ENCODE data around the gene ADPGK. TPM values are rescaled to one million over a fixed set of nuclear protein-coding genes. Genes with fewer than 3 reads are reported as not detected.
A peak's percentile ranks its signal among the peaks of the same experiment; 100 is the strongest.
"Not testable (repeated sequence)": the region's sequence is repeated elsewhere in the genome, so short reads cannot be mapped to it uniquely, and the experiment has no call there.

ADPGK gene
- polyA plus RNA-seq, 4 donors, result 51.0 to 62.2 (median 55.3) TPM

DNA sequence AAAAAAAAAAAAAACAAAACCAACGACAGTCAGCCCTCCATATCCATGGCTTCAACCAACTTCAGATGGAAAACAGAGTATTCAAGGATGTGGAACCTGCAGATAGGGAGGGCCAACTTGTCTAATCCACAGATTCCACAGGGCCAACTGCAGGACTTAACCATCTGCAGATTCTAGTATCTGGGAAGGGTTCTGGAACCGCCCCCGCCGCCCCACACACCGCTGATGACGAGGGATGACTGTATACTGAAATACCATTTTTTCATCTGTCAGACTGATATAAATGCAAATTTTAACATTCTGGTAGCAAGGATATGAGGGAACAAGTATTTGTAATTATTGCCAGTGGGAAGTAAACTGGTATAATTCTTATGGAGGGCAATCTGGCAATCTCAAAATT, 29.5 kb downstream of the ADPGK start:
- DNase-seq (ENCODE audit: low read depth in 4 of 4, low spot score in 3 of 4), result no peak

DNA sequence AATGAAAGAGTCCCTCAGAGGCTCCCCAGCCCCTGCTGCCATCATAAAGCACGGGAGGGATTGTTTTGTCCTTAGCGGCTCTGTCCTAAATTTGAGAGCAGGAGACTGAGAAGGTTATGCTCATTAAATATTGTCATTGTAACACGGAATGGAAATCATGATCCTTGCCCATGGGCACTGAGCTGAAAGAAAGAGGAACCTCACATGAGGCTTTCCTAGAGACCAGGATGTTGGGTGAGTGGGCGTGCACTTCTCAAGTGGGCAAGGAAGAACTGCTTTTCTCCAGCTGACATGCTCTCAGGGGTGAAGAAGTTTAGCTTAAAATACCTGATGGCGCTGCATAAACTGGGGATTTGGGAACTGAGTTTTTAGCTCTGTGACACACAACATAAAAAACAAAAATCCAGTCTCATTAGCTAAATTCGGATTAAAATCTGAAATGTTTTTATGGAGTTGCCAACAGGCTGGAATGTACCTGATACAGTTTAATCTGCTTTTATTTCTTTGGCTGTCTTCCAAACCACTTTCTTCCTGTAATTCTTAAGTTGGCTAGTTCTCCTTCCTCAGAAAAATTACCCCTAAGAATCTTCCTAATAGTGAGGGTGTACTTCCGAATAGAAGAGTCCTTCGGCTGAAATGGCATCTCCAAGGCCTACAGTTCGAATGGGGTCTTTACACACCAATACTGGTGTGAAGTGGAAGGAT, 31.7 kb downstream of the ADPGK start:
- DNase-seq (ENCODE audit: low read depth in 4 of 4, low spot score in 3 of 4), result no peak

DNA sequence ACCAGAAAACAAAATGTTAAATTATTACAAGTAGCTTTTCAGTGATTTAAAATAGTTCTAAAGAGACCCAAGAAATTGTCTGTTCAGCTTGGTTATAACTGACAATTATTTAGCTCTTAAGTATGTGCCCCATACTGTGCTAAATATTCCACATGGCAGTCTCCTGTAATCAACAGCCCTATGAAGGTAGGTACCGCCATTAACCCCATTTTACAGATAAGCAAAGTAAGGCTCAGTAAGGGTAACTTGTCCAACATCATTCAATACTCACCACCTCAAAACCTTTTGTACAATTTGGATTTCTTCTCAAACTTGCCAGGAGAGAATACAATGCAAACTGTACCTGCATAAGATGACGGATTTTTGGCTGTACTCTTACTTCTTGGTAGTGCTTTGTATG, 33.9 kb downstream of the ADPGK start:
- DNase-seq (ENCODE audit: low read depth in 4 of 4, low spot score in 3 of 4), result no peak

DNA sequence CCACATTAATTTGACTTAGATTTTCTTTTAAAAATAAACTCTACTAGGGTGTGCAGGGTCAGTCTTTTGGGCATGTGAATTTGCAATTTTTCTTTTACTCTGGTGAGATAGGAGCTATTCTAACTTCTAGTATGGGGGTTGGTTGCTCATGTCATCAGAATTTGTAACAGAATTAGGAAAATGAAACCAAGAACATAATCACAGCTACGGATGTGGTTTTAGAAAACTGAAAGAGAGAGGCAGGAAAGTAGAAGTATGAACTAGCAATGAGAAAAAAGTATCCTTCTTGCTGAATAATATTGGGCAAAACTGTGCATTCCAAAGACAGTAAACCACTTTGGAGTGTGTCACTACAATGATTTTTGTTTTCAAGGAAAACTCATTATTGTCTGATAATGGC, 43.3 kb downstream of the ADPGK start:
- DNase-seq (ENCODE audit: low read depth in 4 of 4, low spot score in 3 of 4), result no peak

DNA sequence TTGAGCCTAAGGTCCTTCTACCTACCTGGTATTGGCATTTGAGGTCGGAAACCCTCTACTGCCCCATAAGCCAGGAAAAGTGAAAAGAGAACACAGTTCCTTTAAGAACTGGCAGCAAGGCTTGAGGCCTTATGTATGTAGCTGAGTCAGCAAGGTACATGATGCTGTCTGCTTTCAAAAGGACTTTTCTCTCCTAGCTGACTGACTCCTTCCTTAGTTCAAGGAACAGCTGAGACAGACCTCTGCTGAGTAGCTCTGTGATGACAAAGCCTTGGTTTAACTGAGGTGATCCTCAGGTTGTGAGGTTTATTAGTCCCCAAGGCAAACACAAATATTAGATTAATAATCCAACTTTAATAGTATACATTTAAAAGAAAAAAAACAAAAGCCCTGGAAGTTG, 45.8 kb downstream of the ADPGK start:
- no peak for DNase-seq (ENCODE audit: low read depth in 4 of 4, low spot score in 3 of 4)

DNA sequence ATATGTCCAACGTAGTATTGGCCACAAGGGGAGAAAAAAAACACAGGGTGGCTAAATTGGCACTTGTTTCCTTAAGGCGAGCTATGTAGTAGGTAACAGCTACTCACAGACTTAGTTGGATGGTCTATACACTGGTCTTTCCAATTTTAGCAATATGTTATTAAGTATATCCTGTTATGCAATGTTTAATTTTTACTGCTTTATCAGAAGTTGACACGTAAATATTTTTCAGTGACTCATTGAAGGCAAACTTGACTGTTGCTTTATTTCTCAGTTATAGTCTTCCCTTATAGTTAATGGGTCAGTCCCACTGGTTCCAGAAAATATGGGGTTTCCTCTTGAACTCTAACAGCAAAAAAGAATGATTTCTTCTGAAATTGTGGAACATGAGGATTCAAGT, 46.5 kb downstream of the ADPGK start:
- no peak for DNase-seq (ENCODE audit: low read depth in 4 of 4, low spot score in 3 of 4)

DNA sequence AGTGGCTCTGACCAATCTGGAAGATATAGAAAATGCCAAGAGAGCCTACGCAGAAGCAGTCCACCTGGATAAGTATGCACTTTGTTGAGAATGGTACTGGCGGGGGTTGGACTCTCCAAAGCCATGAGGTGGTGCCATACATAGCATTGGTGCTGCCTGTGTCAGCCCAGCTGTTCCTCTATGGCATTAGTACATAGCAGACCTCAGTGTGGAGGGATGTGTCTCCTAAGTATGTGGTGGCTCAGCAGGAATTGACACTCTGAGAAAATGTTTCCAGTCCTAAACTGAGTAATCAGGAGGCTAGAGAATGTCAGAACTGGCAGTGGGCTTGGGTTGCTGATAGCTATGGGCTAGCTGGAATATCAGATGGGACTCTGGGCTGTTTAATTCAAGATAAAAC, 48.4 kb downstream of the ADPGK start:
- no peak for DNase-seq (ENCODE audit: low read depth in 4 of 4, low spot score in 3 of 4)

DNA sequence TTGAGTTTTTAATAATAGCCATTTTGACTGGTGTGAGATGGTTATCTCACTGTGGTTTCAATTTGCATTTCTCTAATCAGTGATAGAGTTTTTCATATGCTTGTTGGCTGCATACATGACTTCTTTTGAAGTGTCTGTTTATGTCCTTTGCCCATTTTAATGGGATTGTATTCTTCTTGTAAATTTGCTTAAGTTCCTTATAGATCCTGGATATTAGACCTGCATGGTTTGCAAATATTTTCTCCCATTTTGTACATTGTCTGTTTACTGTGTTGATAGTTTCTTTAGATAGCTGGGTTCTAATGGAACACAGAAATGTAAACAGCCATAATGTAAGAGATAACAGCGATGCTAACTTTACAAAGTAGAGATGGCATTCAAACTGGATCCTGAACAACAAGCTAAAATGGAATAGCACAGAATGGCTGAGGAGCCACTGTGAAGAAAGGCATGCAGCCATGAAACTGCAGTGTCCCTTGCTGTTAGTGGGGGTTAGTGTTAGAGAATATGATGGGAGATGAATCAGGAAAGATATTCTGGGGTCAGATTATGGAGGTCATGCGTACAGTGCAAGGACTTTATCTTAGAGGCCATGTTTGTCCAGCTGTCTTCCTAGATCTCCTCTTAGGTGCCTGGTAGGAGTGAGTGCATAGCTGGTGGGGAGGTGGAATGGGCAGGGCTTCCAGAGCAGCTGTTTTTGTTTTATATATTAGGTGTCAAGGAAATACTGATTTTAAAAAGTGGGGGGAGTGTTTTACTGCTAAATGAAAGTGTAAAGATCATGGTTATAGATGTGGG, 49.4 kb downstream of the ADPGK start:
- no peak for DNase-seq (ENCODE audit: low read depth in 4 of 4, low spot score in 3 of 4)

DNA sequence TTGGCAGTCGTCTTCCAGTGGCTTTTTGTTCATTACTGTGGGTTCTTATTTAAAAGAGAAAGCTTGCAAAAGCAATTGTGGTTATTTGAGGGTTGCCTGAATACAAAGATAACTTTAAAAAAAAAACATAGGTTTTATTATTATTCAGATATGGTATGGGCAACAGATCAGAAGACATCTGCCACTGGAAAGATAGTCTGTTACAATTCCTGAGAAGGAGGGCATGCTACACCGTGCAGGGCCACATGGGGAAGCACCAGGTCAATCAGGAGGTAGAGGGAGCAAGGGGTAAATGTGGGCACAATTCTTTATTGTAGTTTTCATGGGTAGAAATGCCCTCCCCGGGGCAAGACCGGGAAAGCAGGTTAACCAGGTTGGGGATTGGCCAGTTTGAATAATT, 51.0 kb downstream of the ADPGK start:
- no peak for DNase-seq (ENCODE audit: low read depth in 4 of 4, low spot score in 3 of 4)

DNA sequence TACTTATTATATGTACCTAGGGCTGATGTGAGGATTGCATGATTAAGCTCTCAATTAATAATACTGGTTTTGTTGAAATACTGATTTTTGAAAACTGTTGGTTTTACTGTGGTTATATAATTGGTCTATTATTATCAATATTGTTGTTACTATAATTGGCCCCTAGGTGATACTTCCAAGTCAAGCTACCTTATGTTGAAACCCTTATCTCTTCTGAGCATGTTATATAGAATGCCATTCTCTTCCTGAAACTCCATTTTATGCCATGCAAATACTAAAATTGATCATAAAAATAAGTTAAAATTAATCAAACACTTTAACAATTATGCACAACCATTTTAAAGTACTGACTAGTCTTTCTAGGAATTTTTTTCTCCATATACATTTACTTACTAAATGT, 51.5 kb downstream of the ADPGK start:
- DNase-seq (ENCODE audit: low read depth in 4 of 4, low spot score in 3 of 4), result no peak

DNA sequence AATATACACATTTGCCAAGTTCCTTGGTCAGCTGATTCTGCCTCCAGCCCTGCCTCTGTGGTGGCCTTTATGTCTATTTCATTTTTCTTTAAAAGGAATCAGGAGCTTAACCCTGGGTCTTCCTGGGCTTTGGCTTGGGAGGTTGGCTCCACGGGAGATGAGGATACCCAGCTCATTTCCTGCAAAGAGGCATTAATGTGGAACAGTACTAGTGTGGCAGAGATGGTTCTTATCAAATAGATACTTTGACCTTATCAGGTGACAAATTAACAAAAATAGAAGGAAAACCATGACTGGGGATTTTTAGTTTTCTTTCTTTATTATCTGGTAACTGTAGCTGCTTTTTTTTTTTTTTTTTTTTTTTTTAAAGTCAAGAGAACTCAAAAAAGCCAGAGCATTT, 54.7 kb downstream of the ADPGK start:
- DNase-seq (ENCODE audit: low read depth in 4 of 4, low spot score in 3 of 4), result no peak

DNA sequence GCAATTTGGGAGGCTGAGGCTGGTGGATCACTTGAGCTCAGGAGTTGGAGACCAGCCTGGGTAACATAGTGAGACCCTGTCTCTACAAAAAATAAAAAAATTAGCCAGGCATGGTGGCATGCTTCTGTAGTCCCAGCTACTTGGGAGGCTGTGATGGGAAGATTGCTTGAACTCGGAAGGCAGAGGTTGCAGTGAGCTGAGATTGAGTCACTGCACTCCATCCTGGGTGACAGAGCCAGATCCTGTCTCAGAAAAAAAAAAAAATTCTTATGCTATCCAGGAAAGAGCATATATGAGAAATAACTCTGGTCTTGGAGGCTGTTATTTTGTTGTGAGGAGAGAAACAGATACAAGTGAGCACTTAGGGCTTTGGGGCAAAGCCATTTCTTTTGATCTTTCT, 55.3 kb downstream of the ADPGK start:
- DNase-seq (ENCODE audit: low read depth in 4 of 4, low spot score in 3 of 4), result not testable (repeated sequence)

DNA sequence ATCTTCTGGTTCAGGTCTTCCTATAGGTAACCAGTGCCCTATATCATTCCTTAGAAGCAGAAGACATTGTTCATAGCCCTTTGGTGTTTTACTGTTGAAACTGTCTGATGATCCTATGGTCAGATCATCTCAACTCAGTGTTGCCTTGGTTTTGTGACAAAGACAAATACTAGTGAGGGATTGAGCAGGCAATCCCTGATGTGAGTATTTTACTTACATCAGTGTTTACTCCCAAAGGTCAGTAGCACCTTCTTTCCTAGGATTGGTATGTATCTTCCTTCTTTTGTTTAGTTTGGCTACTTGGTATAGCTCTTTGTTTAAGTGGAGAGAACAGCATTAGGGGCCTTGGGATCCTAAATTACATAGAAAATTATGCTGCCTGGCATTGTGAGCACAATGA, 56.4 kb downstream of the ADPGK start:
- DNase-seq (ENCODE audit: low read depth in 4 of 4, low spot score in 3 of 4), result no peak

DNA sequence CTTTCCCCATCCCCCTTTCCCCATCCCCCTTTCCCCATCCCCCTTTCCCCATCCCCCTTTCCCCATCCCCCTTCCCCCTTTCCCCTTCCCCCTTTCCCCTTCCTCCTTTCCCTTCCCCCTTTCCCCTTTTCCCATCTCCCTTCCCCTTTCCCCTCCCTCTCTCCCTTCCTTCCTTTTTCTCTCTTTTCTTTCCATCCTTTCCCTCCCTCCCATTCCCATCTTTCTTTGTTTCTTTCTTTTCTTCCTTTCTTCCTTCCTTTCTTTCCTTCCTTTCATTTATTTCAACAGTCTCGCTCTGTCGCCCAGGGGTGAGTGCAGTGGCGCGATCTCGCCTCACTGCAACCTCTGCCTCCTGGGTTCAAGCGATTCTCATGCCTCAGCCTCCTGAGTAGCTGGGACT, 57.7 kb downstream of the ADPGK start:
- not testable (repeated sequence) for DNase-seq (ENCODE audit: low read depth in 4 of 4, low spot score in 3 of 4)

DNA sequence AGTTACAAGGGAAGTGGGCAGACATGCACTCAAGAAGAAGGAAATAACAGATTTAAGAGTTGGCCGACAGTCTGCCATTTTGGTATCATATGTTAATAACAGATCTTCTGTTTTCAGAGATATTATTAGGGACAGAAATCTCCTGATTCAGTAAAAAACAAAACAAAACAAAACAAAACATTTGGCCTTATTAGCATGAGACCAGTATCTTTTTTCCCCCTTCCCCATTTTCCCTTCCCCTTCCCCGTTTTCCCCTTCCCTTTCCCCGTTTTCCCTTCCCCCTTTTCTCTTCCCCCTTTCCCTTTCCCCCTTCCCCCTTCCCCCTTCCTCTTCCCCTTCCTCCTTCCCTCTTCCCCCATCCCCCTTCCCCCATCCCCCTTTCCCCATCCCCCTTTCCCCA, 58.1 kb downstream of the ADPGK start:
- DNase-seq (ENCODE audit: low read depth in 4 of 4, low spot score in 3 of 4), result no peak

DNA sequence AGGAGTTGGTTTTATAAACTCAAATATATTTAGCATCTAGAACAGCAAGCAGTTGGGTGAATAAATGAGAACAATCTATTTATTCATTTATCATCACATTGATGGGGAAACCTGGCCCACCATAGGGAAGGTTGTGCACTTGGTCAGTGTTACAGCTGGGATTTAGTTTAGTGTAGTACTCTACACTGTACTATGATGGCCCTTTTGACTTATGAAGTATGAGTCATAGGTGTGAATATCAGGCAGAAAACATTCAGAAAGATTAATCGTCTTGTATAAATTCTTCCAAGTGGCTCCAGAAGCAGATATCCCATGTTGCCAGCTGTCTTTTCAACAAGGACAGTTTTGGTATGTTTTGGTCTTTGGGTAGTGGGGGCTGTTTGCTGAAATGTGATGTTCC, 59.5 kb downstream of the ADPGK start:
- no peak for DNase-seq (ENCODE audit: low read depth in 4 of 4, low spot score in 3 of 4)

DNA sequence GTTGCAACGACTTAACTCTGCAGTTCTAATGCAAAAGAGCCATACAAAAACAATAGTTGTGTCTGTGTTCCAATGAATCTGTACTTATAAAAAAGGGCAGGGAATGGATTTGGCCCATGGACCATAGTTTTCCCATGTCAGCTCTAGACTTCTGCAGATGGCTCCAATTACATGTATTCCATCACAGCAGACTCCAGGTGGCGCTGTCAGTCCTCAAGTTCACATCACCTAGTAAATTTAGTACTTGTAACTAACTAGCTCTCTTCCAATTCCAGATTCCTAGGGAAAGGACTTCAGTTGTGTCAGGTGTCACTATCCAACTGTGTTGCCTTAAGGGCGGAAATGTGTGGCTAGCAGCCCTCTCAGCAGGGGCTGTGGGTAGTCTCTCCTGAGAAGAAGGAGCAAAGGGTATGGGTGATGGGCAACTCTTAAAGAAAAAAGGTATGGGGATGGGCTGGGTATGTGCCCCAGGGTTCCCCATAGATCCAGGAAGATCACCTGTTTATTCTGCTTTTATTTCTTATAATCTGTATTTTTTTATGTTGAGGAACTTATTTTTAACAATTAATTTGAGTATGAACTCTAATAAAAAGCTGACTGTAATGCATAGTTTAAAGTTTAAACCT, 61.4 kb downstream of the ADPGK start:
- DNase-seq (ENCODE audit: low read depth in 4 of 4, low spot score in 3 of 4), result peak; percentile 14 to 40 (median 22)

DNA sequence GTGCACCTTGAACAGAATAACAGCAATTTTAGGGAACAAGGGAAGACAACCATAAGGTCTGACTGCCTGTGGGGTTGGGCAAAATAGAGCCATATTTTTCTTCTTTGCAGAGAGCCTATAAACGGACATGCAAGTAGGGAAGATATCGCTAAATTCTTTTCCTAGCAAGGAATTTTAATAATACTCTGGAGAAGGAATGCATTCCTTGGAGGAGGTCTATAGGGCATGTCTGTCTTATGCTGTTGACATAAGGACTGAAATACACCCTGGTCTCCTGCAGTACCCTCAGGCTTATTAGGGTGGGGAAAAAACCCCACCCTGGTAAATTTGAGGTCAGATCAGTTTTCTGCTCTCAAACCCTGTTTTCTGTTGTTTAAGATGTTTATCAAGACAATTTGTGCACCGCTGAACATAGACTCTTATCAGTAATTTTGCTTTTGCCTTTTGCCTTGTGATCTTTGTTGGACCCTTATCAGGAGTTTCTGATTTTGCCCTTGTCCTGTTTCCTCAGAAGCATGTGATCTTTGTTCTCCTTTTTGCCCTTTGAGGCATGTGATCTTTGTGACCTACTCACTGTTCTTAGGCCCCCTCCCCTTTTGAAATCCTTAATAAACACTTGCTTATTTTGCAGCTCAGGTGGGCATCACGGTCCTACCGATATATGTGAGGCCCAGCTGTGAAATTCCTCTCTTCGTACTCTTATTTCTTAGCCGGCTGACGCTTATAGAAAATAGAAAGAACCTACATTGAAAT, 74.8 kb downstream of the ADPGK start:
- not testable (repeated sequence) for DNase-seq (ENCODE audit: low read depth in 4 of 4, low spot score in 3 of 4)

DNA sequence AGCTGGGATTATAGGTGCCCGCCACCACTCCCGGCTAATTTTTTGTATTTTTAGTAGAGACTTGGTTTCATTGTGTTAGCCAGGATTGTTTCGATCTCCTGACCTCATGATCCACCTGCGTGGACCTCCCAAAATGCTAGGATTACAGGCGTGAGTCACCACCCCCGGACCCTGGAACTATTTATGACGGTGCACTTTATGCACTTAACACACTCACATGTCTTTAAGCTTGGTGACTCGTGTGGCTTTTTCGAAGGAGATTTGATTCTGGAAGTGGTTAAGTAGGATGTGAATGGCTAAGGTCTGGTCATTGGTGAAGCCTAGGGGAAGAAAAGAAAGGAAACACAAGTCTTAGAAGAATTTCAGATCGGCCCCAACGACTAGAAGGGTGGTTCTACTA, 77.3 kb downstream of the ADPGK start:
- no peak for DNase-seq (ENCODE audit: low read depth in 4 of 4, low spot score in 3 of 4)

Data from left renal pelvis (tissue), 4 donors.